G401.6 (cell line): Measurements from ENCODE around the gene NAA15.
"Not testable (repeated sequence)": the region's sequence is repeated elsewhere in the genome, so short reads cannot be mapped to it uniquely, and the experiment has no call there.

Experiments
- FAIRE-seq: peaks from 2 replicates; lab custom pipeline; 2012; peaks lifted over from hg19 to GRCh38; lab: Jason Lieb, UNC

Gene NAA15

GRCh38 chr4:139453041-139453370 is 151.7 kb downstream of the NAA15 start:
- no peak for FAIRE-seq

- peak; percentile 91 for FAIRE-seq
Observed at GRCh38 chr4:139453371-139454110, 152.2 kb downstream of the NAA15 start.

GRCh38 chr4:139454111-139455045 is 153.1 kb downstream of the NAA15 start, which contains the start of gene RAB33B:
RAB33B (plus strand) TSS chr4:139454121; CDS start chr4:139454196, 75 bp downstream.
- no peak for FAIRE-seq

GRCh38 chr4:139455126-139455538 is 153.8 kb downstream of the NAA15 start:
- FAIRE-seq, result no peak

- FAIRE-seq, result no peak
Observed at GRCh38 chr4:139457318-139457717, 156.0 kb downstream of the NAA15 start.

GRCh38 chr4:139458543-139458942 is 157.2 kb downstream of the NAA15 start:
- FAIRE-seq, result no peak

- FAIRE-seq, result no peak
Observed at GRCh38 chr4:139458999-139459398, 157.7 kb downstream of the NAA15 start.

GRCh38 chr4:139460565-139460964 is 159.3 kb downstream of the NAA15 start:
- no peak for FAIRE-seq

- FAIRE-seq, result no peak
Observed at GRCh38 chr4:139461022-139461628, 159.8 kb downstream of the NAA15 start.

- not testable (repeated sequence) for FAIRE-seq
Observed at GRCh38 chr4:139464512-139464911, 163.2 kb downstream of the NAA15 start.

GRCh38 chr4:139465922-139466321 is 164.6 kb downstream of the NAA15 start:
- FAIRE-seq, result no peak

- FAIRE-seq, result not testable (repeated sequence)
Observed at GRCh38 chr4:139468756-139469155, 167.5 kb downstream of the NAA15 start.

GRCh38 chr4:139469216-139469615 is 167.9 kb downstream of the NAA15 start:
- no peak for FAIRE-seq
